Epithelial cell of prostate (primary cell): Measurements from ENCODE around the gene IARS2.
A peak's percentile ranks its signal among the peaks of the same experiment; 100 is the strongest.
"Not testable (repeated sequence)": the region's sequence is repeated elsewhere in the genome, so short reads cannot be mapped to it uniquely, and the experiment has no call there.

Source experiments
- DNase-seq: peaks from one replicate; pipeline ENCODE4 v3.0.0-alpha.2; 2011; ENCODE audit warnings: low read depth, low spot score
- H3K27ac ChIP-seq: fragments of 450-650 bp; 2 replicates; pipeline ENCODE4 v1.5.1; 2017; ENCODE audit warnings: mild to moderate bottlenecking

The IARS2 gene

GRCh38 chr1:220094016-220094911 lies at the start of gene IARS2:
TSS of gene IARS2 (plus strand) at chr1:220094132. CDS start at chr1:220094217, 85 bp downstream.
- peak within 1 kb of the TSS; percentile 77 for H3K27ac ChIP-seq
- peak; percentile 34 for DNase-seq

- DNase-seq, result no peak
- no peak overlapping the region for H3K27ac ChIP-seq
Observed at GRCh38 chr1:220044678-220045355, 49.1 kb upstream of the IARS2 start.

GRCh38 chr1:220045356-220046051 lies 48.4 kb upstream of the IARS2 start:
- no peak for DNase-seq
- peak overlapping the region; percentile 85 for H3K27ac ChIP-seq

GRCh38 chr1:220046052-220046930 lies 47.6 kb upstream of the IARS2 start, which contains the start of gene EPRS1:
TSS of gene EPRS1 (minus strand) at chr1:220046505. CDS start at chr1:220046388, 117 bp downstream.
- H3K27ac ChIP-seq, result peak within 1 kb of the TSS; percentile 85
- DNase-seq, result peak; percentile 96

GRCh38 chr1:220056374-220056773 lies 37.6 kb upstream of the IARS2 start:
- H3K27ac ChIP-seq, result no peak overlapping the region
- no peak for DNase-seq

- DNase-seq, result no peak
Observed at GRCh38 chr1:220060876-220061275, 33.1 kb upstream of the IARS2 start.

GRCh38 chr1:220062629-220063028 lies 31.3 kb upstream of the IARS2 start:
- no peak for DNase-seq
- no peak overlapping the region for H3K27ac ChIP-seq

More at GRCh38 chr1:220060876-220061275, 33.1 kb upstream of the IARS2 start:
- no peak overlapping the region for H3K27ac ChIP-seq

GRCh38 chr1:220067269-220068204 lies 26.4 kb upstream of the IARS2 start:
- peak overlapping the region; percentile 19 for H3K27ac ChIP-seq
- DNase-seq, result no peak

- DNase-seq, result no peak
- no peak overlapping the region for H3K27ac ChIP-seq
Observed at GRCh38 chr1:220076861-220077762, 16.8 kb upstream of the IARS2 start.

GRCh38 chr1:220077887-220078286 lies 16.0 kb upstream of the IARS2 start:
- no peak for DNase-seq
- no peak overlapping the region for H3K27ac ChIP-seq

- H3K27ac ChIP-seq, result no peak overlapping the region
- DNase-seq, result no peak
Observed at GRCh38 chr1:220084460-220084859, 9.5 kb upstream of the IARS2 start.

- H3K27ac ChIP-seq, DNase-seq: not testable (repeated sequence)
Observed at GRCh38 chr1:220086261-220086686, 7.7 kb upstream of the IARS2 start.

- peak; percentile 83 for DNase-seq
- peak within 1 kb of the TSS; percentile 59 for H3K27ac ChIP-seq
Observed at GRCh38 chr1:220089650-220090556, 4.0 kb upstream of the IARS2 start, which contains the start of gene BPNT1. TSS of gene BPNT1 (minus strand) at chr1:220089788. CDS start at chr1:220079846, 9,942 bp downstream.

GRCh38 chr1:220092694-220093093 lies 1.2 kb upstream of the IARS2 start:
- H3K27ac ChIP-seq, result no peak overlapping the region

GRCh38 chr1:220093361-220094015 lies 444 bp upstream of the IARS2 start:
- no peak for DNase-seq
- peak overlapping the region; percentile 77 for H3K27ac ChIP-seq

More at GRCh38 chr1:220092694-220093093, 1.2 kb upstream of the IARS2 start:
- no peak for DNase-seq

- DNase-seq, result no peak
- no peak overlapping the region for H3K27ac ChIP-seq
Observed at GRCh38 chr1:220099826-220100225, 5.9 kb downstream of the IARS2 start.
